Measurements from ENCODE around the gene TMEM11. TPM values are rescaled to one million over a fixed set of nuclear protein-coding genes. Genes with fewer than 3 reads are reported as not detected.

TMEM11 gene
- total and polyA plus RNA-seq, 2 of the 4 experiments (the other 2 are of a cell fraction) = 19.9 to 44.7 TPM

GRCh38 chr17:21252796-21253645, 39.1 kb upstream of the TMEM11 start, which contains the start of gene NATD1 (continued):
- no peak for TF ChIP-seq MAFK (IDR thresholded peaks at IDR 0.05; ENCODE audit: low read depth, low read length)
- no peak for TF ChIP-seq NFE2L2 (IDR thresholded peaks at IDR 0.05; ENCODE audit: low read depth, low read length)
- TF ChIP-seq CEBPB (IDR thresholded peaks at IDR 0.05; ENCODE audit: low read depth, low read length) = no peak

- Histone ChIP-seq H2AFZ (replicated peaks; ENCODE audit: low read length, poor library complexity) (peak overlapping the region; percentile 84), H4K91ac (ENCODE audit: insufficient read depth, low read depth, low read length) (no peak overlapping the region), H3K9me3 (ENCODE audit: control insufficient read depth, insufficient read depth, low read length) (no peaks in the 10 kb centered on the region), H4K5ac (ENCODE audit: low read depth, low read length) (no peak overlapping the region), H3K79me1 (ENCODE audit: low read depth in 1 of 2, low read length in 2 of 2) (peaks cover 4 to 17% of the 10 kb centered on the region in 2 experiments), H3K18ac (ENCODE audit: low read depth, low read length) (no peak overlapping the region), H3K56ac (ENCODE audit: extremely low read depth, insufficient read depth, low read length) (no peak overlapping the region), H3K27ac (ENCODE audit: insufficient read depth, low read length) (no peak overlapping the region), H2AK9ac (replicated peaks; ENCODE audit: low read depth, low read length, poor library complexity) (peak overlapping the region; percentile 83), H2BK120ac (ENCODE audit: low read depth, low read length) (no peak overlapping the region), H4K20me1 (ENCODE audit: insufficient read depth, low read length) (peaks cover 11% of the 10 kb centered on the region; the same call in 1 of the 2 replicates), H3K36me3 (ENCODE audit: control insufficient read depth, insufficient read depth, low read length) (no peaks in the 10 kb centered on the region), H2AK5ac (ENCODE audit: low read depth, low read length) (peak overlapping the region; percentile 10; the same call in 1 of the 2 replicates), H2BK15ac (ENCODE audit: low read depth, low read length) (no peak overlapping the region; the same call in 2 of the 3 replicates), H3K27me3 (ENCODE audit: control insufficient read depth, insufficient read depth, low read length) (no peaks in the 10 kb centered on the region), H3K9me1 (ENCODE audit: insufficient read depth, low read length) (no peaks in the 10 kb centered on the region; the same call in 1 of the 2 replicates), H2BK20ac (ENCODE audit: low read depth, low read length) (no peak overlapping the region), H2BK5ac (ENCODE audit: low read depth, low read length, poor library complexity, severe bottlenecking) (no peak overlapping the region), H3K9ac (ENCODE audit: low read depth, low read length) (peak overlapping the region; percentile 67), H3K4ac (ENCODE audit: low read depth, low read length) (no peak overlapping the region; the same call in 1 of the 2 replicates), H3K4me3 (ENCODE audit: insufficient read depth, low read depth, low read length) (peak overlapping the region; percentile 50), H4K8ac (ENCODE audit: low read depth in 2 of 2, low read length in 2 of 2) (no peak overlapping the region), H3K14ac (replicated peaks; ENCODE audit: low read depth, low read length) (no peak overlapping the region), H3K23ac (ENCODE audit: low read depth, low read length) (peak overlapping the region; percentile 74; the same call in 1 of the 2 replicates), H3K4me1 (ENCODE audit: control insufficient read depth, insufficient read depth, low read length) (peaks cover 6% of the 10 kb centered on the region), H3K4me2 (ENCODE audit: low read depth, low read length) (peak overlapping the region; percentile 95)
- no TSS peak for BruUV-seq (replicated peaks)
- ChIA-PET POLR2A (ENCODE audit: unreplicated experiment) (no interaction called here), CTCF (no interaction called here)
- WGBS, 2 experiments (ENCODE audit: extremely low coverage in 2 of 2, insufficient read length in 1 of 2) = 0% methylated on average over 2 of the region's 12 CpGs; no CpG with 5 or more reads in 1 of the 2 experiments
- ATAC-seq (ENCODE audit: low read depth) = no peak
- in situ Hi-C loops (cut with MboI; ENCODE audit: low sequenced_read_pairs) (no loop called here), intact Hi-C loops (cut with micrococcal nuclease) (loop anchor here (5.0 kb wide), 1 partner anchor 125 kb away; the partner anchor contains the start of gene DHRS7B), dilution Hi-C loops (cut with HindIII; ENCODE audit: low sequenced_read_pairs, unreplicated experiment) (no loop called here)
- no peak for DNase-seq
- no peak for TF ChIP-seq CTCF (conservative IDR thresholded peaks at IDR 0.05; ENCODE audit: low read depth, low read length)
- no peak for TF ChIP-seq NFE2L2 (IDR thresholded peaks at IDR 0.05; ENCODE audit: low read depth, low read length)
- TF ChIP-seq MAZ (IDR thresholded peaks at IDR 0.05; ENCODE audit: borderline replicate concordance, low read depth, low read length) = no peak
- no peak for TF ChIP-seq MXI1 (IDR thresholded peaks at IDR 0.05; ENCODE audit: borderline replicate concordance, low read depth, low read length)
- TF ChIP-seq RAD21 (IDR thresholded peaks at IDR 0.05; ENCODE audit: low read length) = no peak
- TF ChIP-seq BHLHE40 (IDR thresholded peaks at IDR 0.05; ENCODE audit: low read depth, low read length) = no peak
- no peak for TF ChIP-seq ELK1 (IDR thresholded peaks at IDR 0.05; ENCODE audit: borderline replicate concordance, low read depth, low read length)
- no peak for TF ChIP-seq RFX5 (IDR thresholded peaks at IDR 0.05; ENCODE audit: low read depth, low read length)
- TF ChIP-seq USF2 (IDR thresholded peaks at IDR 0.05; ENCODE audit: low read depth, low read length) = no peak
These were observed 38.4 kb upstream of the TMEM11 start for GRCh38 chr17:21252289-21252795.

All from IMR-90 (cell line).